GM19395 (cell line): ENCODE data around the gene B3GNT3.
"Not testable (repeated sequence)": the region's sequence is repeated elsewhere in the genome, so short reads cannot be mapped to it uniquely, and the experiment has no call there.

ENCODE experiments used
- ATAC-seq: cut with Tn5 transposase; IDR thresholded peaks from one replicate; pipeline ENCODE4 v1.9.1; 2021; ENCODE audit warnings: mild to moderate bottlenecking, moderate library complexity; ENCODE audit not compliant: unreplicated experiment

Gene B3GNT3

GRCh38 chr19:17796838-17797423 is 2.0 kb downstream of the B3GNT3 start:
- ATAC-seq: no peak

- no peak for ATAC-seq
Observed at GRCh38 chr19:17797424-17798201, 2.7 kb downstream of the B3GNT3 start.

GRCh38 chr19:17798599-17798998 is 3.7 kb downstream of the B3GNT3 start:
- not testable (repeated sequence) for ATAC-seq

- no peak for ATAC-seq
Observed at GRCh38 chr19:17802137-17802858, 7.4 kb downstream of the B3GNT3 start.

- ATAC-seq: no peak
Observed at GRCh38 chr19:17803264-17803896, 8.4 kb downstream of the B3GNT3 start.

GRCh38 chr19:17805427-17805826 is 10.5 kb downstream of the B3GNT3 start:
- no peak for ATAC-seq

GRCh38 chr19:17806945-17807344 is 12.0 kb downstream of the B3GNT3 start:
- no peak for ATAC-seq

- no peak for ATAC-seq
Observed at GRCh38 chr19:17807731-17808316, 12.9 kb downstream of the B3GNT3 start.

GRCh38 chr19:17811103-17811502 is 16.2 kb downstream of the B3GNT3 start:
- ATAC-seq: no peak

- ATAC-seq: no peak
Observed at GRCh38 chr19:17811681-17812080, 16.7 kb downstream of the B3GNT3 start.

- ATAC-seq: no peak
Observed at GRCh38 chr19:17812099-17812498, 17.2 kb downstream of the B3GNT3 start.

GRCh38 chr19:17817668-17818363 is 22.9 kb downstream of the B3GNT3 start:
- ATAC-seq: no peak

- no peak for ATAC-seq
Observed at GRCh38 chr19:17821190-17821589, 26.3 kb downstream of the B3GNT3 start, which contains the start of gene INSL3. Gene INSL3, minus strand, starts transcription at chr19:17821519. Its CDS starts 13 bp downstream, at chr19:17821506.

- no peak for ATAC-seq
Observed at GRCh38 chr19:17824339-17824738, 29.4 kb downstream of the B3GNT3 start.

GRCh38 chr19:17826508-17827056 is 31.6 kb downstream of the B3GNT3 start:
- no peak for ATAC-seq

GRCh38 chr19:17829855-17830566 is 35.1 kb downstream of the B3GNT3 start:
- ATAC-seq: no peak

- no peak for ATAC-seq
Observed at GRCh38 chr19:17830567-17831418, 35.9 kb downstream of the B3GNT3 start.

- ATAC-seq: no peak
Observed at GRCh38 chr19:17831419-17831888, 36.5 kb downstream of the B3GNT3 start.
